A549 (cell line): ENCODE measurements around the gene SCIN.

Experiments used
- CBX2 ChIP-seq: fragments of 200-600 bp; sonication (generic); IDR thresholded peaks from 2 replicates; pipeline ENCODE4 v1.6.1; 2016; ENCODE audit warnings: low read depth, mild to moderate bottlenecking, borderline replicate concordance
- CTCF ChIP-seq: fragments of >200 bp; sonication (Bioruptor Twin); formaldehyde crosslinking; IDR thresholded peaks from 3 replicates; pipeline ENCODE4 v1.5.1; 2016
- E2F6 ChIP-seq: IDR thresholded peaks from 2 replicates; pipeline ENCODE4 v1.6.1; 2012; ENCODE audit warnings: low read depth, borderline replicate concordance
- EHMT2 ChIP-seq: fragments of 200-600 bp; sonication (generic); IDR thresholded peaks from 2 replicates; pipeline ENCODE4 v1.6.1; 2016; ENCODE audit warnings: antibody characterized with exemption, low read depth, mild to moderate bottlenecking, moderate library complexity
- EP300 ChIP-seq, 2 experiments: fragments of >200 bp; sonication (Bioruptor Twin); formaldehyde crosslinking; IDR thresholded peaks; 2 replicates in 1 of 2; 3 replicates in 1 of 2; pipeline ENCODE4 v1.6.1; 2016 to 2017
- HDAC2 ChIP-seq: fragments of 200-600 bp; sonication (generic); IDR thresholded peaks from 2 replicates; pipeline ENCODE4 v1.6.1; 2016
- JUN ChIP-seq, 2 experiments: fragments of >200 bp; sonication (Bioruptor Twin); formaldehyde crosslinking; IDR thresholded peaks; 2 replicates in 1 of 2; 3 replicates in 1 of 2; pipeline ENCODE4 v1.6.1; 2016 to 2017
- JUNB ChIP-seq: fragments of >200 bp; sonication (Bioruptor Twin); formaldehyde crosslinking; IDR thresholded peaks from 2 replicates; pipeline ENCODE4 v1.6.1; 2016
- MAX ChIP-seq: IDR thresholded peaks from 2 replicates; pipeline ENCODE4 v1.6.1; 2012
- RAD21 ChIP-seq, 2 experiments: fragments of >200 bp in 1 of 2; sonication (Bioruptor Twin) in 1 of 2; formaldehyde crosslinking in 1 of 2; IDR thresholded peaks in 1 of 2; conservative IDR thresholded peaks in 1 of 2; 2 replicates in 1 of 2; 3 replicates in 1 of 2; pipeline ENCODE4 v1.6.1; 2012 to 2018; ENCODE audit warnings: inconsistent platforms in 1 of 2
- SMC3 ChIP-seq: fragments of >200 bp; sonication (Bioruptor Twin); formaldehyde crosslinking; IDR thresholded peaks from 3 replicates; pipeline ENCODE4 v1.6.1; 2018; ENCODE audit warnings: inconsistent platforms
- TP53 ChIP-seq: fragments of 250-450 bp; sonication (Bioruptor Pico); IDR thresholded peaks from 2 replicates; pipeline ENCODE4 v1.5.0; 2021; ENCODE audit warnings: mild to moderate bottlenecking, moderate library complexity
- ZC3H11A ChIP-seq: fragments of 450-650 bp; IDR thresholded peaks from 2 replicates; pipeline ENCODE4 v1.6.1; 2014; ENCODE audit warnings: antibody characterized with exemption, mild to moderate bottlenecking
- TF ChIP-seq, protein P1 (sequence below): IDR thresholded peaks from 2 replicates; pipeline ENCODE4 v1.6.1; 2012

DNA sequence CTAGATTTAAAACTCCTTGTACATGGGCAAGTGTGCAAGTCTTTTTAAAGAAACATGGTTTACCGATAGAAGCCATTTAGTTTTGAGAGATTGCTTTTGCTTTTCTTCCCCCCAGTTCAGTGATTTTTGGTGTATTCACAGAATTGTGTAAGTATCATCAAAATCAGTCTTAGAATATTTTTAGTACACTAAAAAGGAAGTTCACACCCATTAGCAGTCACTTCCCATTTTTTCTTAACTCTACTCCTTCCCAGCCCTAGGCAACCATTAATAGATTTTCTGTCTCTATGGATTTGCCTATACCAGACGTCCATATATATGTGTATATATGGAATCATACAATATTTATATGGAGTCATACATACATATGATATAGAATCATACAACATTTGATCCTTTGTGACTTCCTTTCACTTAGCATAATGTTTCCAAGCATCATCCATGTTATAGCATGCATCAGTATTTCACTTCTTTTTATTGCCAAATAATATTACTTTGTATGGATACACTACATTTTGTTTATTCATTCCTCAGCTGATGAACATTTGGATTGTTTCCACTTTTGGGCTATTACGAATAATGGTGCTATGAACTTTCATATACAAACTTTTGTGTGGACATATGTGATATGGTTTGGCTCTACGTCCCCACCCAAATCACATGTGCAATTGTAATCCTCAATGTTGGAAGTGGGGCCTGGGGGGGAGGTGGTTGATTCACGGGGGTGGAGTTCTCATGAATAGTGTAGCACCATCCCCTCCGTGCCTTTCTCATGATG lies 100.4 kb downstream of the SCIN start:
- TF ChIP-seq RAD21 (conservative IDR thresholded peaks at IDR 0.05 in 1 of 2, IDR thresholded peaks at IDR 0.05 in 1 of 2) (no peak), CTCF (no peak), HDAC2 (no peak), TP53 (CRISPR knock-in tag) (no peak), EP300 (IDR thresholded peaks at IDR 0.05) (no peak), ZC3H11A (no peak), CBX2 (no peak), JUN (IDR thresholded peaks at IDR 0.05) (no peak), SMC3 (no peak), JUNB (no peak), MAX (no peak), E2F6 (no peak), EHMT2 (no peak)
- TF ChIP-seq, protein P1, sequence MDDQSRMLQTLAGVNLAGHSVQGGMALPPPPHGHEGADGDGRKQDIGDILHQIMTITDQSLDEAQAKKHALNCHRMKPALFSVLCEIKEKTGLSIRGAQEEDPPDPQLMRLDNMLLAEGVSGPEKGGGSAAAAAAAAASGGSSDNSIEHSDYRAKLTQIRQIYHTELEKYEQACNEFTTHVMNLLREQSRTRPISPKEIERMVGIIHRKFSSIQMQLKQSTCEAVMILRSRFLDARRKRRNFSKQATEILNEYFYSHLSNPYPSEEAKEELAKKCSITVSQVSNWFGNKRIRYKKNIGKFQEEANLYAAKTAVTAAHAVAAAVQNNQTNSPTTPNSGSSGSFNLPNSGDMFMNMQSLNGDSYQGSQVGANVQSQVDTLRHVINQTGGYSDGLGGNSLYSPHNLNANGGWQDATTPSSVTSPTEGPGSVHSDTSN = no peak
